RWPE2 (cell line): Measurements from ENCODE around the gene POLR2C.

Source experiments
- ATAC-seq: fragments of 200-7000 bp; cut with Tn5 transposase; 3 replicates; pipeline ENCODE4 v1.9.1; 2021; ENCODE audit warnings: low read depth
- DNase-seq: peaks from one replicate; pipeline ENCODE4 v3.0.0-alpha.2; 2020; ENCODE audit warnings: low spot score
- H3K27ac ChIP-seq: fragments of 450-650 bp; 2 replicates; pipeline ENCODE4 v1.5.1; 2017; ENCODE audit warnings: mild to moderate bottlenecking; ENCODE audit not compliant: poor library complexity, severe bottlenecking
- H3K27me3 ChIP-seq: fragments of 250-450 bp; sonication (Bioruptor Pico); 2 replicates; pipeline ENCODE4 v1.5.1; 2021; ENCODE audit warnings: mild to moderate bottlenecking, moderate library complexity; ENCODE audit not compliant: insufficient read depth, poor library complexity, severe bottlenecking
- H3K36me3 ChIP-seq: fragments of 250-450 bp; sonication (Bioruptor Pico); 2 replicates; pipeline ENCODE4 v1.5.1; 2020; ENCODE audit warnings: low read depth, mild to moderate bottlenecking, moderate library complexity
- H3K4me1 ChIP-seq: fragments of 250-450 bp; sonication (Bioruptor Pico); 2 replicates; pipeline ENCODE4 v1.5.1; 2021; ENCODE audit warnings: mild to moderate bottlenecking, moderate library complexity; ENCODE audit not compliant: insufficient read depth, poor library complexity, severe bottlenecking
- H3K4me3 ChIP-seq: fragments of 250-450 bp; sonication (Bioruptor Pico); 2 replicates; pipeline ENCODE4 v1.5.1; 2021; ENCODE audit warnings: mild to moderate bottlenecking, moderate library complexity; ENCODE audit not compliant: severe bottlenecking
- H3K9me3 ChIP-seq: fragments of 250-450 bp; sonication (Bioruptor Pico); 2 replicates; pipeline ENCODE4 v1.5.1; 2021; ENCODE audit warnings: mild to moderate bottlenecking, moderate library complexity; ENCODE audit not compliant: severe bottlenecking
- CTCF ChIP-seq: fragments of 450-650 bp; IDR thresholded peaks from one replicate; pipeline ENCODE4 v1.5.1; 2017; ENCODE audit warnings: mild to moderate bottlenecking, moderate library complexity; ENCODE audit not compliant: poor library complexity, severe bottlenecking

Gene POLR2C

GRCh38 chr16:57480754-57481230 is 18.3 kb downstream of the POLR2C start:
- Histone ChIP-seq H3K36me3 (no peaks in the 10 kb centered on the region), H3K4me3 (no peak overlapping the region), H3K27ac (no peak overlapping the region), H3K27me3 (no peaks in the 10 kb centered on the region), H3K9me3 (no peaks in the 10 kb centered on the region), H3K4me1 (peaks cover 4% of the 10 kb centered on the region)
- DNase-seq (no peak), ATAC-seq (no peak)
- TF ChIP-seq CTCF = no peak

- DNase-seq (no peak), ATAC-seq (no peak)
- peaks cover 4% of the 10 kb centered on the region for H3K4me1 ChIP-seq
- no peaks in the 10 kb centered on the region for H3K36me3 ChIP-seq
- H3K27me3 ChIP-seq = no peaks in the 10 kb centered on the region
- no peak overlapping the region for H3K27ac ChIP-seq
- no peak overlapping the region for H3K4me3 ChIP-seq
- H3K9me3 ChIP-seq = no peaks in the 10 kb centered on the region
- no peak for TF ChIP-seq CTCF
These were observed 18.9 kb downstream of the POLR2C start for GRCh38 chr16:57481421-57481820.

- H3K9me3 ChIP-seq = no peaks in the 10 kb centered on the region
- no peaks in the 10 kb centered on the region for H3K27me3 ChIP-seq
- no peak for TF ChIP-seq CTCF
- peaks cover 4% of the 10 kb centered on the region for H3K4me1 ChIP-seq
- no peaks in the 10 kb centered on the region for H3K36me3 ChIP-seq
- no peak for DNase-seq
- H3K27ac ChIP-seq = no peak overlapping the region
- no peak for ATAC-seq
- no peak overlapping the region for H3K4me3 ChIP-seq
These were observed 20.5 kb downstream of the POLR2C start for GRCh38 chr16:57482845-57483545.

GRCh38 chr16:57483725-57484514 is 21.4 kb downstream of the POLR2C start:
- Histone ChIP-seq H3K4me1 (peaks cover 4% of the 10 kb centered on the region), H3K36me3 (no peaks in the 10 kb centered on the region), H3K9me3 (no peaks in the 10 kb centered on the region), H3K27me3 (no peaks in the 10 kb centered on the region), H3K4me3 (no peak overlapping the region), H3K27ac (no peak overlapping the region)
- no peak for TF ChIP-seq CTCF
- no peak for ATAC-seq
- DNase-seq = no peak
